ENCODE data around the gene EPHA3.

The EPHA3 gene

DNA sequence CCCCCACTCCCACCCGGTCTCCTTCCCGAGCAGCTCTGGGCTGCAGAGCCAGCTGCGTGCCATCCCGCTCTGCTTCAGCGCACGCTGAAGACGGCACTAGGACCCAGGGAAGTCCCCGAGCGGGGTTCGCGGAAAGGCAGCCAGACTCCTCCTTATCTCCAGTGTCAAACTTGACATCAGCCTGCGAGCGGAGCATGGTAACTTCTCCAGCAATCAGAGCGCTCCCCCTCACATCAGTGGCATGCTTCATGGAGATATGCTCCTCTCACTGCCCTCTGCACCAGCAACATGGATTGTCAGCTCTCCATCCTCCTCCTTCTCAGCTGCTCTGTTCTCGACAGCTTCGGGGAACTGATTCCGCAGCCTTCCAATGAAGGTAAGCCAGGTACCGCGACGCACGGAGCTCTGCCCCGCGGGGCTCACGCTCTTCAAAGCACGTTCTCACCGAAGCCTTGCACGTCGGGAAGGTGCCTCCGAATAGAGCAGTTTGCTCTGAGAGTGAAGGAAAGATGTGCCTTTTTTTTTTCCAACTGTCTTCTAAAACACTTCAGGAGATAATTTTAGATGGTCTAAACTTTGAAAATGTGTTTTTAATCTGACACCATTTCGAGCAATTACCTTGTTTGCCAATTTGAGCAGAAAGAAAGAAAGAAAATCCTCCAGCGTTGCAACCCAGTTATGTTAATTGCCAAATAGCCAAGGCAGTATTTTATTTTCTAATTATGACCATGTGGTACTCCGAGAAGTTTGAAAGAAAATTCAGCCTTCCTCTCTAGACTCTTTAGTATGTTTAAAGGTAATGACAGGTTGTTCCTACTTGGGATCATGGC lies at the start of gene EPHA3:
Gene EPHA3 (plus strand): TSS at position 161 of the 830 bp plus-strand sequence. CDS start 128 bp downstream, at position 289.
- Mint-ChIP-seq H3K4me3 (peak within 1 kb of the TSS; percentile 69 to 77), H3K4me1 (peaks cover 13% of the 10 kb centered on the region), H3K9me3 (no peaks in the 10 kb centered on the region), H3K27ac (no peak within 1 kb of the TSS), H3K27me3 (peaks cover 23% of the 10 kb centered on the region)
- DNase-seq, result peak; percentile 9 to 19
- ATAC-seq, result peak; percentile 81

DNA sequence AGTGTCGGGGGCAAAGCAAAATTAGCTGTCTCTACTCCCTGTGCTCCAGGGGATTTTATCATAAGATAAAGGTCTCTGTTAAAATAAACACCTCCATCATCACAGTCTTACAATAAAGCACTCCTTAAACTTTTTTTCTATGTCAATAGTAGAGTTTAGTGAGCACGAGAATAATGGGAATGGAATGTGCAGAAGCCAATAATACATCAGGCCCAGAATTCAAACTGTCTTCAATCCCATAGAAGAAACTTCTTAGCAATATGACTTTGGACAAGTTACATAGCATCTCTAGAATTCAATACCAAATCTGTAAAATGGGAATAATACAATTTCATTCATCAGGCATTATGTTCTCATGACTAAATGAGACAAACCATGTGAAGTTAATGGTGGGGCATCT lies 49.0 kb upstream of the EPHA3 start:
- ATAC-seq (no peak), DNase-seq (no peak)
- H3K4me3 Mint-ChIP-seq, result no peak overlapping the region
- H3K27me3 Mint-ChIP-seq, result no peaks in the 10 kb centered on the region
- H3K27ac Mint-ChIP-seq, result no peak overlapping the region
- H3K4me1 Mint-ChIP-seq, result no peaks in the 10 kb centered on the region
- H3K9me3 Mint-ChIP-seq, result peaks cover 0 to 9% of the 10 kb centered on the region in 2 donors

DNA sequence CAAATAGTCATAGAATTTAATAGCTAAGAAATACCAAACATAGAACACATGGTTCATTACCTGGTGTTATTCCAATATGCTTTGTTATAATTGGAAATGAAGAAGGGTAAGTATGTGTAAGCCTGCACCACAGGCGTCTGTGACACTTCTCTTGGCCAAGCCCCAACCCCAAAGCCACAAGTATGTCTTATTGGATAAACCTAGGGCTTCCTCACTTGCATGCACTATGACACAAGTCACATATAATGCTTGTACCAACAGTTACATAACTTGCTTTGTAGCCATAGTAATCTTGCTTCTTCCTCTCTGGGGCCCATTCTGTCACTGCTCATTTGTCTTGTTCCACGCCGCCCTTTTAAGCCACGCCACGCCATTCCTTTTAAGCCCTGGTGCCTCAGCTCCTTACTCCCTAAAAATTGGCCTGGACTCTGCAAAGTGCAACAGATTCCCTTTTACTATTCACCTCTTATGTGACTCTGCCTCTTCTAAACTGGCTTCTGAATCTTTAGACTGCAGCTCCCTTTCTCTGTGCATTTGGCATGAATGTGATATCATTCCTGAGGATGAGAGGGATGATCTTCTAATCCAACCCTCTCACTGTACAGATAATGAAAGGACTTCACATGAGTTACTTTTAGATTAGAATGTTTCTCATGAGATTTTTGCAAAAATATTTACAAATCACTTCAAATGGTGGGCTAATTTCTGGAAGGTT lies 48.1 kb upstream of the EPHA3 start:
- DNase-seq (no peak), ATAC-seq (no peak)
- H3K27ac Mint-ChIP-seq, result no peak overlapping the region
- H3K4me3 Mint-ChIP-seq, result no peak overlapping the region
- H3K27me3 Mint-ChIP-seq, result no peaks in the 10 kb centered on the region
- H3K4me1 Mint-ChIP-seq, result no peaks in the 10 kb centered on the region
- peaks cover 0 to 9% of the 10 kb centered on the region in 2 donors for H3K9me3 Mint-ChIP-seq

DNA sequence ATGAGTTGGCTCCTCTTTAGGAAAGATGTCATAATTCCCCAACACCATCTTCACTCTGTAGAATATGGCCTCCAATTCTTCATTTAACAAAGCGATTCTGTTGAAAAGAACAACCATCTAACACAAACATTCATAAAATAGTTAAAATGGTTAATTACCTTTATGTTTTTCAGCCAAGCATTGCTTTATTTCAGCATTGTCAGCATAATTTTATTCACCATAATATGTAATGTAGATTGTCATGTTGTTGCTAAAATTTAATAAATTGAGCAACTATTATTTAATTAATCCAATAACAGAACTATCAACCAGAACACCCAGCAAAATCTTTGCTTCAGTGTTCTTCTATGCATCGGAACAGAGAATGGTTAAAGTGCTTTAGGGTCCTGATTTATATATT lies 46.2 kb upstream of the EPHA3 start:
- H3K9me3 Mint-ChIP-seq, result peaks cover 0 to 7% of the 10 kb centered on the region in 2 donors
- no peaks in the 10 kb centered on the region for H3K27me3 Mint-ChIP-seq

DNA sequence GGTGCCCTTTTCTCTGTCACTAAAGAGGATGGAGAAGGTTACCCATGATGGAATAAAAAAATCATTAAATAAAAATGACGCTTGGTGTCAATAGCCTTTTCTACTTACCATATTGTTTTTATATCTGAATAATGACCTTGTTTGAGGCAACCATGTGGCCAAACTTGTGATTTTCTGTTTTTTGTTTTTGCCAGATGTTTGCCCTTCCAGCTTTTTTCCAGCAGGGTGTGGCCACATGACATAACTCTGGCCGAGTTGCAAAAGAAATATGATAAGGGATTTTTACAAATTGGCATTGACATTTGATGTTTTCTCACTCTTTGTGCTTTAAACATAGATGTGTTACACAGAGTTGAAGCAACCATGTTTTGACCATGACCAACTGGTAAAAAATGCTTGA lies 39.7 kb upstream of the EPHA3 start:
- DNase-seq (no peak), ATAC-seq (no peak)
- H3K4me1 Mint-ChIP-seq, result no peaks in the 10 kb centered on the region
- H3K4me3 Mint-ChIP-seq, result no peak overlapping the region
- H3K27me3 Mint-ChIP-seq, result no peaks in the 10 kb centered on the region
- H3K9me3 Mint-ChIP-seq, result no peaks in the 10 kb centered on the region
- H3K27ac Mint-ChIP-seq, result no peak overlapping the region

More for the DNA sequence above, 46.2 kb upstream of the EPHA3 start:
- no peak for DNase-seq
- no peaks in the 10 kb centered on the region for H3K4me1 Mint-ChIP-seq
- ATAC-seq, result no peak
- no peak overlapping the region for H3K4me3 Mint-ChIP-seq
- no peak overlapping the region for H3K27ac Mint-ChIP-seq

DNA sequence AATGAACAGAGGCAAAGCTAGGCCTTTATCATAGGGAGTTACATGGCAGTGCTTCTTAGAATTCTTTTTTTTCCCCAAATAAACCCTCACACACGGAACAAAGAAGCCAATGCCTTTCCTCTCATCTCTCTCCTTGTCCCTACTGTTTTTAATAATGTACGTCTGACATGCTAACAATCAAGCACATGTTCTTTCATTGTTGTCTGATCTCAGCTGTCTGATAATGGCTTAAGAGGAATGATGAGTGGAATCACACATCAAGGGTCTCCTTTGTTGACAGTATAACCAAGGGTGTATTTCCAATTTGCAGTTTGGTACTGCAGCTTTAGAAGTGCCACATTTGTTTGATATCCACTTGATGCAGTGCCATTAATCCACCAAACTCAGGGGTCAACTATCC lies 34.8 kb upstream of the EPHA3 start:
- H3K4me1 Mint-ChIP-seq, result no peaks in the 10 kb centered on the region
- H3K27me3 Mint-ChIP-seq, result no peaks in the 10 kb centered on the region
- no peak overlapping the region for H3K4me3 Mint-ChIP-seq
- DNase-seq (no peak), ATAC-seq (no peak)
- peaks cover 16 to 19% of the 10 kb centered on the region in 2 donors for H3K9me3 Mint-ChIP-seq
- H3K27ac Mint-ChIP-seq, result no peak overlapping the region

DNA sequence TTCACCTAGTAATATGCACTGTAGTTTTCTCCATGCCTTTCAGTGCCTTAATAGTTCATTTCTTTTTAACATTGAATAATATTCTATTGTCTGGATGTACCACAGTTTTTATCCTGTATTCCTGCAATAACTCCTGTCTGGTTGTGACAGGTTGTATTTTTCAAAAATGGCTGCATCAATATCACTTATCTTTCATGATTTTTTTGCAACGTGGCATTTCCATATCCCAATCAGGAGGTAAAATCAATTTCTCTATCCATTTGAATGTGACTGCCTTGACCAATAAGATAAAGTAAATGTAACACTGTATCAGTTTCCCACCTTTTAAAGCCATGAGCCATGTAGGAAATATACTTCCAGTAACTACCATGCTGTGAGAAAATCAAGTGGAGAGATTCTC lies 27.5 kb upstream of the EPHA3 start:
- Mint-ChIP-seq H3K4me1 (no peaks in the 10 kb centered on the region), H3K27me3 (no peaks in the 10 kb centered on the region), H3K27ac (no peak overlapping the region), H3K9me3 (peaks cover 9 to 15% of the 10 kb centered on the region in 2 donors), H3K4me3 (no peak overlapping the region)
- ATAC-seq (no peak), DNase-seq (no peak)

DNA sequence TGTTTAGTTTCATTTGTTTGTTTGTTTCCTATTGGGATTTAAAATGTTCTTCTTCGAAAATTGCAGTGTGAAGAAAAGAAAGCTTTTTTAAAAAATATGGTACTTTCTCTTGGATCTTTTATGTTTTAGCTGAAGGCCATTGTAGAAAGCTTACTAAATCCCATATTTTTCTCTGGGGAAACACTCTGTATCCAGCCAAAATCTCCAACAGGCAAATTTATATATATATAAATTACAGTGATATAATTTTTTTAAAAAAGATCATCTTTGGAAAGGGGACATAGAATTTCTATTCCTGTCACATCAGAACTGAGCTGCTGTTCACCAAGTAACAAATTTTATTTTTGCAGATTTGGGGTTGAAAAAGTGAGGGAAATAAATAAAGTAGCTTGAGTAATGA lies 19.6 kb upstream of the EPHA3 start:
- no peaks in the 10 kb centered on the region for H3K27me3 Mint-ChIP-seq
- DNase-seq (no peak), ATAC-seq (no peak)
- no peak overlapping the region for H3K27ac Mint-ChIP-seq
- peaks cover 0 to 10% of the 10 kb centered on the region in 2 donors for H3K9me3 Mint-ChIP-seq
- H3K4me1 Mint-ChIP-seq, result no peaks in the 10 kb centered on the region
- no peak overlapping the region for H3K4me3 Mint-ChIP-seq

DNA sequence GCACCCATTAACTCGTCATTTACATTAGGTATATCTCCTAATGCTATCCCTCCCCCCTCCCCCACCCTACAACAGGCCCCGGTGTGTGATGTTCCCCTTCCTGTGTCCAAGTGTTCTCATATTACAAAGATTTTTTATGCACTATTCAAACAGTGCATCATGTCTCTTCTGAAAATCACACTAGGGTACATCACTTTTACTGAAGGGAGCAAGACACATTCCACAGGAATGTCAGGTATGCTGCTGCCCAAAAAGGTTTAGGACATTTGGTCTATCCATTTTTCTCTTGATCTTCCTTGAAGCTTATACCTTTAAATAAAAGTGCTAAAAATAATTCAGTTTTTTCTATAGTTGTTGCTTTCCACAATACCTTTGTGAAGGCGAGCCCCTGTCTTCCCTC lies 9.2 kb upstream of the EPHA3 start:
- no peak for DNase-seq

DNA sequence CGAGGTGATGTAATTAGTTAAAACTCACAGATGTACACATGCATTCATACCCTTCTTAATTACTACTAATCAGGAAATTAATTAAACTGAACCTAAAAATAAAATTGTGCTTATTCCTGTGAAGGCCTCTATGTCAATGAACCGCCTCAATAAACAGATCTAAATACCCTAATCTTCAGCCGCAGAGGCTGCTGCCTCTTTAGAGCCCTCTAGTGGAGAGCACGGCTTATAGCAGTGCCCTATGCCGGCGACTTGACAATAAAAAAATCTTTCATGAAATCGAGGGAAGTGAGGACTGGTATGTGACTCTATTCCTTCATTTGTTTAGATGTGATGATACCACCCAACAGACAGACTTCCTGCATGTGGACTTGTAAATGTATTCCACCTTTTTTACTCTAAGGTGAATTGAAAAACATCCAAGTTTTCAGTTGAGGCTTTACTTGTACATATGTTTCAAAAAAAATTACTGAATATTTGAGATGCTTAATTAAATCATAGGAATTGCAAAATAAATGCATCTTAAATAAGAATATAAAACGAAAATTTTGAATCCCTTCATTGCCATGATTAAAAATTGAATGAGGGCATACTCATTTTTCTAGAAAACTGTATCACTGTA lies 8.3 kb upstream of the EPHA3 start:
- Mint-ChIP-seq H3K9me3 (no peaks in the 10 kb centered on the region), H3K4me1 (no peaks in the 10 kb centered on the region), H3K4me3 (no peak overlapping the region), H3K27ac (no peak overlapping the region), H3K27me3 (no peaks in the 10 kb centered on the region)
- ATAC-seq (peak; percentile 53), DNase-seq (peak; percentile 21 to 29)

More for the DNA sequence above, 9.2 kb upstream of the EPHA3 start:
- H3K4me1 Mint-ChIP-seq, result no peaks in the 10 kb centered on the region
- no peak for ATAC-seq
- H3K9me3 Mint-ChIP-seq, result no peaks in the 10 kb centered on the region
- H3K4me3 Mint-ChIP-seq, result no peak overlapping the region
- H3K27ac Mint-ChIP-seq, result no peak overlapping the region
- H3K27me3 Mint-ChIP-seq, result no peaks in the 10 kb centered on the region

DNA sequence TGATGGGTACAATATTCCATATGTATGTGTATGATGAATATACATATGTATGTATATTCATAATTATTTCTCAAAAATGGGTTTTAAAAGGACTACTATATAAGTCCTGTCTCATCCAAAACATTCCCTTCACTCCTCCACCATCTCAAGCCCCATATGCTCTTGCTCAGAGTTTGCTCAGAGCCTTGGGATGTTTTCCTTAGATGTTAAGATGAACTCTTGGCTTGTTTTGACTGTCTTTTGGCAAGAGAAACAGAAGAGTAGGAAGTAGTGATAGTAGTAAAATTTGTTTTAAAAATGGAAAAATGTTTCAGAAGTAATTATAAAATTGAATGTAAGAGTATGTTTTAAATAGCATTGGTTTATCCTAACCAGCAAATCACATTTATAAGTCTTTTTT lies 6.2 kb upstream of the EPHA3 start:
- no peaks in the 10 kb centered on the region for H3K9me3 Mint-ChIP-seq
- no peak overlapping the region for H3K27ac Mint-ChIP-seq
- H3K4me3 Mint-ChIP-seq, result no peak overlapping the region
- peaks cover under 1% of the 10 kb centered on the region for H3K27me3 Mint-ChIP-seq
- no peaks in the 10 kb centered on the region for H3K4me1 Mint-ChIP-seq
- ATAC-seq, result no peak
- DNase-seq, result no peak

DNA sequence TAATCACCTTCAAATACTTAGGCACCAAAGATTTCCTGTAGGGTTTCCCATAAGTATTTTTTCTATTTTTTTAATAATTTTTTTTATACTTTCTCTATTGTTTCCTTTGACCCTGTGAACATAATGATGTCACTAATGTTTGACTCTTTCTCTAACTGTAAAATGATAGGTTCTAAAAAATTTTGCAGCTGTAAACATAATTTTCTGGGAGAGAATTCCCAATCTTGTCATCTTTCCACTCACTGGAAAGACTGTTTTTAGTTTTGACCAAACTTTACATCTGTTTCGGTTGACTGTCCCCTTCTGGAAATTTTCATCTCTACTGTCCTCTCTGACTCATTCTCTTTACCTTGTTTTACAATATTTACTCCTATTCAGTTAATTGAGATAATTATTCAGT lies 5.5 kb upstream of the EPHA3 start:
- H3K4me3 Mint-ChIP-seq, result no peak overlapping the region
- DNase-seq (no peak), ATAC-seq (no peak)
- peaks cover under 1% of the 10 kb centered on the region for H3K4me1 Mint-ChIP-seq
- H3K27ac Mint-ChIP-seq, result no peak overlapping the region
- no peaks in the 10 kb centered on the region for H3K9me3 Mint-ChIP-seq
- peaks cover 7% of the 10 kb centered on the region for H3K27me3 Mint-ChIP-seq

DNA sequence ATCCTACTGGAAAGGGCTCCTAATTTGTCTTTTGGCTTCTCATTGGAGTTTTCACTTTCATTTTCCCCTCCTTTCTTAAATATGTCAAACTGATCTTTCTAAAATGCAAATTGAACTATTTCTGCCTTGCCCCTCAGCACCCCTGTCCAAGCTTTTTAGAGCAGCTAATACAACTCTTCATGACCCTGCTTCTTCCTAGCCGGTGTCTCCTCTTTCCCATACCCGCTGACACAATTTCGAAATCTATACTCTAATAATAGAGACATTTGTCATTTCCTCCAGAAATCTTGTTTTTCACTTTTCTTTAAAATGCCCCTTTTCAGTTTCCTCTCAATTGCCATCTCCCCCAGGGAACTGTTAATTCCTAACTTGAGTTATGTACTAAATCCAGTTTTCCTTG lies 2.9 kb upstream of the EPHA3 start:
- H3K4me1 Mint-ChIP-seq, result peaks cover 13% of the 10 kb centered on the region
- DNase-seq, result no peak
- no peaks in the 10 kb centered on the region for H3K9me3 Mint-ChIP-seq

DNA sequence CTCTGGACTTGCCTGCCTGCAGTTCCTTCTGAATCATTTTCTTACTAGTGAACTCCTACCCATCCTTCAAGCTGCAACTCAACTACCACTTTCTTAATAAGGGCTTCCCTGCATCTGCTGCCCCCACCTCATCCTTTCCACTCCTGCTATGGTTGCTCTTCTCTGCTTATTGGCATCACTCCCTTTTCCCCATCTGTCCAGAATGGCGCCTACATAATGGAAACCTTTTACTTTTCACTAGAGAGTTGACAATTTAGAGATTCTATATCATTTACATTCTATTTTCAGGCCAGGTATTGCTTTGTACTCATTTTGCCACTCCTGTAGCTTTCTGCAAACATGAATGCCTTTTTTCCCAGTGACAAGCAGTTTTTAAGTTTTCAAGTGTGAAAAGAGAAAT lies 1.9 kb upstream of the EPHA3 start:
- no peak overlapping the region for H3K4me3 Mint-ChIP-seq
- H3K9me3 Mint-ChIP-seq, result no peaks in the 10 kb centered on the region
- no peak for ATAC-seq
- H3K27ac Mint-ChIP-seq, result no peak overlapping the region
- peaks cover 23% of the 10 kb centered on the region for H3K27me3 Mint-ChIP-seq
- DNase-seq, result no peak
- peaks cover 13% of the 10 kb centered on the region for H3K4me1 Mint-ChIP-seq

More for the DNA sequence above, 2.9 kb upstream of the EPHA3 start:
- Mint-ChIP-seq H3K4me3 (no peak overlapping the region), H3K27ac (no peak overlapping the region), H3K27me3 (peaks cover 23% of the 10 kb centered on the region)
- no peak for ATAC-seq

DNA sequence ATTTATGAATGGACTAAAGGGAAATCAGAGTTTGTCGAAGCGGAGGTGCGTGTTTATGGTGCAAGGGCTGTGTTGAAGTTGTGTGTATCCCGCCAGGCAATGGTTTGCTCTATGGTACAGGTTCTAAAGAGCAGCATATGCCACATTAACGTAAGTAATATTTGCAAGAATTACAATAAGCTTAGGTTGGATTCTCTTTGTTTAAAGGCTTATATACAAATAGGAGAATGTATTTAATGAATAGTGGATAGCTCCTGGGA lies 800 bp downstream of the EPHA3 start:
- DNase-seq (no peak), ATAC-seq (no peak)
- Mint-ChIP-seq H3K27me3 (peaks cover 23% of the 10 kb centered on the region), H3K4me1 (peaks cover 13% of the 10 kb centered on the region), H3K4me3 (peak overlapping the region; percentile 69 to 77), H3K9me3 (no peaks in the 10 kb centered on the region), H3K27ac (no peak overlapping the region)

DNA sequence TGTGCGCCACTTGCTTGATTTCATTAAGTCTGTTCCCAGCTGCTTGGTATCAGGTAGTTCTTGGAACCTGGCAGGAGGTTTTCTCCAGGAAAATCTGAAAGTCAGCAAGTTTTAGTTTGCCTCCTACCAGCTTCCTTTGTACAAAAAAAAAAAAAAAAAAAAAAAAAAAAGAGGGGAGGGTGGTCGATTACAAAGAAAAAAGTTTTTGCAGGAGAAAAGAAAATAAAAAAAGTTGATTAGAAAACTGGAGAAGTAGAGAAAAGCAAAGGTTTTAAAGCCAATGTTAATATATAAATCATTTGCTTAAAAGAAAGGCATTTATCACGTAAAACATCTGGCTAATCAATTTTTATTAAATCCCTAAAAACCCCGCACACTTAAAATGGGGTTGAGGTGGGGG lies 5.9 kb downstream of the EPHA3 start:
- no peak overlapping the region for H3K27ac Mint-ChIP-seq
- peaks cover 8% of the 10 kb centered on the region for H3K4me1 Mint-ChIP-seq
- no peak for ATAC-seq
- no peaks in the 10 kb centered on the region for H3K9me3 Mint-ChIP-seq
- H3K27me3 Mint-ChIP-seq, result peaks cover 11% of the 10 kb centered on the region
- DNase-seq, result no peak
- no peak overlapping the region for H3K4me3 Mint-ChIP-seq

Measured in stimulated activated naive CD8-positive, alpha-beta T cell treated with anti-CD3 and anti-CD28 coated beads, Interleukin-15, amount 100 ng/mL, for 72 hours (primary cell).